Dendritic cell treated with granulocyte-macrophage colony-stimulating factor and Interleukin-4, amounts not matched to agents 40 ng/mL and 50 ng/mL, for 4 days (primary cell): ENCODE measurements around the gene ZCCHC7.

Experiments used
- H3K27ac Mint-ChIP-seq: one replicate; pipeline ENCODE4 v1.8.0; 2022; ENCODE audit warnings: mild to moderate bottlenecking, mixed read lengths
- H3K27me3 Mint-ChIP-seq: one replicate; pipeline ENCODE4 v1.8.0; 2022; ENCODE audit warnings: mild to moderate bottlenecking, mixed read lengths
- H3K36me3 Mint-ChIP-seq: one replicate; pipeline ENCODE4 v1.8.0; 2022; ENCODE audit warnings: low read depth, mixed read lengths
- H3K4me1 Mint-ChIP-seq: one replicate; pipeline ENCODE4 v1.8.0; 2022; ENCODE audit warnings: low read depth, mixed read lengths
- H3K4me3 Mint-ChIP-seq: one replicate; pipeline ENCODE4 v1.8.0; 2022; ENCODE audit warnings: mild to moderate bottlenecking, moderate library complexity, mixed read lengths
- H3K9me3 Mint-ChIP-seq: one replicate; pipeline ENCODE4 v1.8.0; 2022; ENCODE audit warnings: mixed read lengths
- intact Hi-C: fragments of 100-400 bp; cut with micrococcal nuclease; formaldehyde crosslinking; loops from one replicate; pipeline ENCODE4 v1.15.0; 2022

ZCCHC7 gene

DNA sequence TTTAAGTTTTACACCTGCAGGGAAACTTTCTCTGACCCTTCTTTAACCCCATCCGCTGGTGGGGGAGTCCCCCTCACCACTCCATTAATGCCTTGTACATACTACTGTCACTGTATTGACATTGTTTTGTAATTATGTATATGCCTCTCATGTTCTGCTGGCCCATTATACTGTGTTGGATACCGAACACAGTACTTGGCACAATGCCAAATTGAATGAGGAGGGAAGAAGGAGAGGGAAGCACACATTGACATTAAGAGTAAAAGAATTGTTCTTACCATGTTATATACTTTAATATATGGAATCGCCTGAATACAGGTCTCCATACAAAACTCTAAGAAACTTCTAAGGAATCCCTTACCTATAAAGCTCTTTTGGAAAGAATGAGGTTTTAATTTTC is 228.5 kb downstream of the ZCCHC7 start:
- Mint-ChIP-seq H3K27ac (no peak overlapping the region), H3K4me1 (no peaks in the 10 kb centered on the region), H3K9me3 (no peaks in the 10 kb centered on the region), H3K4me3 (no peak overlapping the region), H3K27me3 (no peaks in the 10 kb centered on the region), H3K36me3 (peaks cover 68% of the 10 kb centered on the region)
- intact Hi-C loops, result no loop called here

DNA sequence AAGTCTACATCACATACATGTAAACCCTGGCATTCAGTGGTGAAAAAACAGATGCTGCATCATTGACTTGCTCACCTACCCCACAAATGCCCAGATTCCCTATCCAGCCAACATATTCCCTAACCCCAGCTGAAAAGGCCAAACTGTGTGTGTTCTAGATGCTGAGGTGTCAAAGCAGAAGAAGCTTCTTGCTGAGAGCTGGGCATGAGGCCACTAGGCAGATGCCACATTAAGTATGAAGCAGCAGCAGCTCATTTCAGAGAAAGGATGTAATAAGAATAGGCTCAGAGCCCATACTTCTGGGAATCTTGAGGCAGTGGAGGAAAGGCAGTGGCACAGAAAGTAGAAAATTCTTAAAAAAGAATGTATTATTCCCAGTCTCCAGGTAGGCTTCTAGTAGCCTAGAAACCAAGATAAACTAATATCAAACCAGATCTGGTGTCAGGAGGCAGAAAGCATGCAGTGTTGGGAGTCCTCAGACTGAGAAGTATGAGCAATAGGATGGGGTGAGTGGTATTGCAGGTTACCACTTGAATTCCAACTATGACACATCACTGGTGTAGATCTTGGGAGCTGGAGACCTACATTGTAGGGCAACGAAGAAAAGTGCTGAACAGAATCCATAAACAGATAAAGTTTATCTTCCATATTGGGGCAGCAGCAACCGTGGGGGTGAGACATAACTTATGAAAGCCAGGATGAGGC is 230.3 kb downstream of the ZCCHC7 start:
- Mint-ChIP-seq H3K4me1 (no peaks in the 10 kb centered on the region), H3K9me3 (no peaks in the 10 kb centered on the region), H3K27ac (no peak overlapping the region), H3K27me3 (no peaks in the 10 kb centered on the region), H3K36me3 (peaks cover 72% of the 10 kb centered on the region), H3K4me3 (no peak overlapping the region)
- intact Hi-C loops, result no loop called here

DNA sequence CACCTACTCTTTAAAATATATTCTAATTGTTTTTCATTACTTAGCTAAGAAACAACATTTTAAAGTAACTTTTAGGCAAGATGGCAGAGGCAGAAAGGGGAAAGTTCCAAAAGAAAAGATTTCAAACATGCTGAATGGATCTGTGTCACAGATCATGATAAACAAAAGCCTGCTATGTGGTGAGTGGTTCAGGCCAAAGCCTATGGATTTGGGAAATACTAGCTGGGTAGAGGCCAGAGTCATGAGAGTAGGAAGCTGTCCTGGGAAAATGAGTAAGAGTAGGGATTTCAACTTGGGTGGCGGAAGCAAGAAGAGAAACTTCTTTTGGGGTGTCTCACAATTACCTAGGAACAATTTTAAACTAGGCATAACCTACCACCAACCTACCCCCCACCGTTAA is 233.4 kb downstream of the ZCCHC7 start:
- Mint-ChIP-seq H3K4me3 (no peak overlapping the region), H3K36me3 (peaks cover 86% of the 10 kb centered on the region), H3K27ac (no peak overlapping the region), H3K9me3 (no peaks in the 10 kb centered on the region), H3K27me3 (no peaks in the 10 kb centered on the region), H3K4me1 (no peaks in the 10 kb centered on the region)
- intact Hi-C loops, result no loop called here

GRCh38 chr9:37362430-37362829 is 242.1 kb downstream of the ZCCHC7 start:
- H3K9me3 Mint-ChIP-seq, result no peaks in the 10 kb centered on the region
- peaks cover 12% of the 10 kb centered on the region for H3K36me3 Mint-ChIP-seq
- no peak overlapping the region for H3K27ac Mint-ChIP-seq
- intact Hi-C loops, result no loop called here
- H3K4me3 Mint-ChIP-seq, result no peak overlapping the region
- H3K4me1 Mint-ChIP-seq, result no peaks in the 10 kb centered on the region
- H3K27me3 Mint-ChIP-seq, result no peaks in the 10 kb centered on the region

- no peaks in the 10 kb centered on the region for H3K9me3 Mint-ChIP-seq
- no peaks in the 10 kb centered on the region for H3K27me3 Mint-ChIP-seq
- no peak overlapping the region for H3K4me3 Mint-ChIP-seq
- no peaks in the 10 kb centered on the region for H3K4me1 Mint-ChIP-seq
- H3K27ac Mint-ChIP-seq, result no peak overlapping the region
- intact Hi-C loops, result no loop called here
- peaks cover 7% of the 10 kb centered on the region for H3K36me3 Mint-ChIP-seq
Measured at GRCh38 chr9:37363124-37363523, 242.8 kb downstream of the ZCCHC7 start.

DNA sequence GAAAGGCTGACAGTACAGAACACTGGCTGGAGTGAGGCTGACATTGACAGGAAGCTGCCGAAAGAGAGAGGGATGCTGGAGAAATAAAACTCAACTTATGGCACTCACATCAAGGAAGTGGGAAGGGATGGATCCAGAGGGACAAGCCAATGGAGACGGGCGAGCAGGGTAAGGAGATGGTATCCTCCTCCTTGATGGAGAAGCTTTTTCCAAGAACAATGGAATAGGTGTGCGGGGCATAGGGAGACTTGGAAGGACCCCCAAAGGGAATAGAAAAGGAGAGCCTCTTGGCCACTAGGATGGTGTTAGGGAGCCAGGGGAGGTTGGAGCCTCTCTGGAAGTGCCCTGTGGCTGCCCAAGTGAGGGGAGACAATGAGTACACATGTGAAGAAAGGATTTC is 243.8 kb downstream of the ZCCHC7 start:
- Mint-ChIP-seq H3K27me3 (no peaks in the 10 kb centered on the region), H3K27ac (no peak overlapping the region), H3K36me3 (no peaks in the 10 kb centered on the region), H3K4me1 (no peaks in the 10 kb centered on the region), H3K9me3 (no peaks in the 10 kb centered on the region), H3K4me3 (no peak overlapping the region)
- intact Hi-C loops, result no loop called here

DNA sequence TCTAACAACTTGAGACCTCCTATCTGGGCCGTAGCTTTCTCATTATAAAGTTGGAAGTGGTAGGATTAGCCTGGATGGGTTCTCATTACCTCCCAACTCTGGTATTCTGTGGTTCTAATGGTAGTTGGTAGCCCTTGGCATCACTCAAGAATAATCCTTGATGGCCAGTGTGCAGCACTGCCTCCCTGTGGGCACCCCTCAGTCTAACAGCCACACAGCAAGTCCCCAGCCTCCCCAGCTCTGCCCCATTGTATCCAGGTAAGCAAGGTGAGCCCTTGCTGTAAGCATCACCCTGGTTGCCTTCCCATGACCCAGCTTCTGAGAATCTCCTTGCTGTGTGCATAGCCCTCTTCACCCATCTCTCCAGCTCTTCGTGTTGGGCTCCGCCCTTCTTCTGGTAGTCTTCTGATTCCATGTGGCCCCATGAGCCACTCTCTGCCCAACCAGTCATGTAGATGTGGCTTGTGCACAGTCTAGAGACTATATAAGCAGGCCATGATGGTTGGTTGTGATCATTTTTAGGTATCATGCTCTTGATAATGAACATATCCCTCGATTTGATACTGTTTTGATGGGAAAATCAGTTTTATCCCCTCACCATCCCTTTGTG is 244.5 kb downstream of the ZCCHC7 start:
- H3K27ac Mint-ChIP-seq, result no peak overlapping the region
- no peaks in the 10 kb centered on the region for H3K36me3 Mint-ChIP-seq
- intact Hi-C loops, result no loop called here
- H3K4me3 Mint-ChIP-seq, result no peak overlapping the region
- no peaks in the 10 kb centered on the region for H3K4me1 Mint-ChIP-seq
- no peaks in the 10 kb centered on the region for H3K9me3 Mint-ChIP-seq
- H3K27me3 Mint-ChIP-seq, result no peaks in the 10 kb centered on the region

GRCh38 chr9:37369671-37370070 is 249.3 kb downstream of the ZCCHC7 start:
- Mint-ChIP-seq H3K36me3 (no peaks in the 10 kb centered on the region), H3K27ac (no peak overlapping the region), H3K4me1 (peaks cover 8% of the 10 kb centered on the region), H3K4me3 (no peak overlapping the region), H3K27me3 (peaks cover 8% of the 10 kb centered on the region), H3K9me3 (no peaks in the 10 kb centered on the region)
- intact Hi-C loops, result no loop called here

DNA sequence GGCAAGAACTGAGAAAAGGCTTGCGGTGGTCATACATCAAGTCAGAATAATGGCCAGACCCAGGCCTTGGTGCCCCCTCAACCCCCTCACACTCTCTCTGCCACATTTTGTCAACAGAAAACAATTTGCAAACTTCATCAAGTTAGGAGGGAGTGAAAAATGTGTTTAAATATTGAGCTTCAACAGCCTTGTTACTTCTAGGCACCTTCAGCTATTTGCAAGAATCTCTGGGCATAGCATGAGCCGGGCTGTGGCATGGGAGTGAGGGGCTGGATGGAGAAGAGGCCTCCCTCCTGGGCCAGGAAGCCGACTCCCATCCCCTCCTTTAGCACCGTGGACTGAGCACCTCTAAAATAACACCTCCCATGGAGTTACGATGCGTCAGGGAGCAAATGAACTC is 249.9 kb downstream of the ZCCHC7 start:
- Mint-ChIP-seq H3K36me3 (no peaks in the 10 kb centered on the region), H3K9me3 (no peaks in the 10 kb centered on the region), H3K4me3 (no peak overlapping the region), H3K27me3 (peaks cover 8% of the 10 kb centered on the region), H3K4me1 (peaks cover 8% of the 10 kb centered on the region), H3K27ac (no peak overlapping the region)
- intact Hi-C loops, result no loop called here

GRCh38 chr9:37370968-37371563 is 250.7 kb downstream of the ZCCHC7 start:
- no peak overlapping the region for H3K4me3 Mint-ChIP-seq
- H3K4me1 Mint-ChIP-seq, result peaks cover 8% of the 10 kb centered on the region
- no peaks in the 10 kb centered on the region for H3K36me3 Mint-ChIP-seq
- H3K27ac Mint-ChIP-seq, result no peak overlapping the region
- H3K27me3 Mint-ChIP-seq, result peaks cover 8% of the 10 kb centered on the region
- no peaks in the 10 kb centered on the region for H3K9me3 Mint-ChIP-seq
- intact Hi-C loops, result no loop called here

DNA sequence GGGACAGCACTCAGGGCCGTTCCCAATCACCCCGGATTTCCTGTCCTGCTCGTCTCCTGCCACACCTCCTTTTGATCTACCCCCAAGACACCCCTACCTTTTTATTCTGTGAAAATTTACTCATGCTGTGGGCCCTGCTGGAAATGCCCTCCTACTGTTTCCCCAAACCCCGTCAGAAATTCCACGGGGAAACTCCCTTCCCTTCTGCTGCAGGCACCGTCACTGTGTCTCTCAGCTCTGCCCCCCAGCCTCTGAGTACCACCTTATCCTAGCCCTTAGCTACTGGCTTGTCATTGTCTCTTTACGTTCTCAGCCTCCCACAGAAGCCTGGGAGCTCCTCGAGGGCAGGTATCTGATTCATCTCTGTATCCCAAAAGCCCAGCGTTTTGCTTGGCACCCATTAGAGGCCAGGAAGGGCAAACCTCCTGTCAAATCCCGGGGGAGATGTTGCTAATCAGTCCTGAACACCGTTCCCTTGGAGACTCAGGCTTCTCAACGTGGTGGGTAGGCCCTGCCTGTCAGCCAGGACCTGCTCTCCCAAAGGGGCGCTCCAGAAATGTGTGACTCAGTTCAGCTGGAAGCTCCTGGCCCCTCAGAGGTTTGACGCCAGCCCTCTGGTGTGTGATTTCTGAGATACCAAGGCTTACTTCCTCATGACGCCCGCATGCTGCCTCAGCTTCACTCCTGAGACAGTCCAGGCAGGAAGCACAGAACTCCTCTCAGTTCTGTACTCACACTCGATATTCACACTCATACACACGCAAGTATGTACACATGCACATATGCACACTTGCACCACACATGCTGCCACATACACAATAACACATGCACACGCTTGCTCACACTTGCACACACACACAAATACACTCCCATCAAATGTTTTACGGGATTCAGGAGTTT is 251.4 kb downstream of the ZCCHC7 start:
- Mint-ChIP-seq H3K4me3 (no peak overlapping the region), H3K9me3 (no peaks in the 10 kb centered on the region), H3K36me3 (no peaks in the 10 kb centered on the region), H3K27me3 (peaks cover 8% of the 10 kb centered on the region), H3K4me1 (peaks cover 8% of the 10 kb centered on the region), H3K27ac (no peak overlapping the region)
- intact Hi-C loops, result no loop called here

- Mint-ChIP-seq H3K9me3 (no peaks in the 10 kb centered on the region), H3K4me3 (no peak overlapping the region), H3K27me3 (peaks cover 8% of the 10 kb centered on the region), H3K36me3 (no peaks in the 10 kb centered on the region), H3K4me1 (peaks cover 8% of the 10 kb centered on the region), H3K27ac (no peak overlapping the region)
- intact Hi-C loops, result no loop called here
Measured at GRCh38 chr9:37372839-37373238, 252.5 kb downstream of the ZCCHC7 start.

GRCh38 chr9:37373621-37374020 is 253.2 kb downstream of the ZCCHC7 start:
- Mint-ChIP-seq H3K4me3 (no peak overlapping the region), H3K27ac (no peak overlapping the region), H3K36me3 (no peaks in the 10 kb centered on the region), H3K27me3 (peaks cover 8% of the 10 kb centered on the region), H3K4me1 (peaks cover 8% of the 10 kb centered on the region), H3K9me3 (no peaks in the 10 kb centered on the region)
- intact Hi-C loops, result no loop called here

DNA sequence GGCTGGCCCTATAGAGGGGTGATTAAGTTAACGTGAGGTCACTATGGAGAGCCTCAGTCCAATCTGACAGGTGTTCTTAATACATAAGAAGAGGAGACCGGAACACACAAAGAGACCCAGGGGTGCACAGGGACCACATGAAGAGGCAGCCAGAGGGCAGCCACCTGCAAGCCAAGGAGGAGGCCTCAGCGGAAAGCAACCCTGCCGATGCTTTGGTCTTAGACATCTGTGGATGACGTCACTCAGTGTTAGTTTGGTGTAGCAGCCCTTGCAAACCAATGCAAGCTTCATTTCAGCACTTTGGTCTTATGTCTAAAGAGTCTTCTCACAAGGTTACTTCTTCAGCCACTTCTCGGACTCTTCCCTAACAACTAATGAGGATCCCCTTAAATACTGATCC is 254.5 kb downstream of the ZCCHC7 start:
- intact Hi-C loops, result no loop called here
- no peak overlapping the region for H3K27ac Mint-ChIP-seq
- H3K36me3 Mint-ChIP-seq, result no peaks in the 10 kb centered on the region
- no peaks in the 10 kb centered on the region for H3K9me3 Mint-ChIP-seq
- H3K27me3 Mint-ChIP-seq, result peaks cover 8% of the 10 kb centered on the region
- H3K4me1 Mint-ChIP-seq, result peaks cover 8% of the 10 kb centered on the region
- H3K4me3 Mint-ChIP-seq, result no peak overlapping the region
